NCI-H1930 (cell line): Measurements from ENCODE around the gene ATRNL1.
"Not testable (repeated sequence)": the region's sequence is repeated elsewhere in the genome, so short reads cannot be mapped to it uniquely, and the experiment has no call there.

Experiments used
- DNase-seq, 2 experiments: peaks; one replicate each; lab custom pipeline; 2025; lab: John Stamatoyannopoulos, UW

ATRNL1 gene

GRCh38 chr10:115222039-115222438, 128.9 kb downstream of the ATRNL1 start:
- no peak for DNase-seq

DNA sequence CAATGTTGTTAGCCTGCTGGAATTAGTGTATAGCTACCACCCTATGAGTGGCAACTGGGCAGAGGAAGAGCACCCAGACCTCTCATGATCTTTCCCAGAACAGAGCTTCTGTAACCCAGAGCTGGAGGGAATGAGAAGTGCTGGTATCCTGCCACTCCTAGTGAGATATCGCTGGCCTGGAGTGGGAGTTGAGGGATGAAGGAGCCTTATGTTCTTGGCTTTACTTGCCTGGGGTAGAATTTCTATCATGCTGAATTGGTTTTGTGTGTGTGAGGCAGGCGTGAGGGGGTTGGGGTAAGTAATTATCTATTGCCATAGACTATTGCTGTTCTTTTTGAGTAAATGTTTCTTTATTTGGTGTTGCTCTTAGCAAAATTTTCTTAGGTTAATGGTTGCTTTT, 146.6 kb downstream of the ATRNL1 start:
- DNase-seq, result no peak

DNA sequence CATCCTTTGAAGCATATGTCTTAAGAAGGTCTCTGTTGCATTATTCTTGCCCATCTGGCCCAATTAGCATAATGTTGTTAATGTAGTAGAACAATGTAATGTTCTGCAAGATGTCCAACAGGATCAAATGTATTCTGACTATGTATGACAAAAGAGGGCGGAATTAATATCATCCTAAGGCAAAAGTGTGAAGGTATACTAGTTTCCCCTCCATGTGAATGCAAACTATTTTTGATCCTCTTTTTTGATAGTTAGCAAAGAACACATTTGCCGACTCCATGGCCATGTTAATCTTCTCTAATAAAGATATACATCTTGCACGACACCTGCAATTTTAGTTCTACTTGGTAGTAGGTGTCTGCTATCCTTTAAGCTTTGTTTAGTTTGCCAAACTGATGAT, 157.6 kb downstream of the ATRNL1 start:
- no peak for DNase-seq

- not testable (repeated sequence) for DNase-seq
These were observed 160.6 kb downstream of the ATRNL1 start for GRCh38 chr10:115253765-115254164.

- DNase-seq, result no peak
These were observed 179.3 kb downstream of the ATRNL1 start for GRCh38 chr10:115272482-115272881.

DNA sequence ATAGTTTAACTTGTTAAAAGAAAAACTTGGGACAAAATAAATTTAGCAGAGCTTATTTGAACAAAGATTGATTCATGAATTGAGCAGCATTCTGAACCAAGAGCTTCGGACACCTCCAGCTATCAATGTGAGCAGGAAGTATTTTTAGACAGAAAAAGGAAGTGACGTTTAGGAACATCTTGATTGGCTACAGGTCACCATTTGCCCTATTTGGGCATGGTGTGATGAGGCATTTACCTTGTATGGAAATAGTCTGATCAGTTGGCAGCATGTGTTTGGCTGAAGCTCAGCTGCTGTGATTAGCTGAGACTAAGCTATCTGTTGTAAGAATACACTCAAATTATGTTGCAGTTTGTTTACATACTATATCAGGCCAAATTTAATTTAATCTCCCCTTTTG, 185.1 kb downstream of the ATRNL1 start:
- no peak for DNase-seq

- DNase-seq, result no peak
These were observed 202.1 kb downstream of the ATRNL1 start for GRCh38 chr10:115295213-115295805.

- DNase-seq, result no peak
These were observed 206.9 kb downstream of the ATRNL1 start for GRCh38 chr10:115300080-115300479.

GRCh38 chr10:115319669-115320068, 226.5 kb downstream of the ATRNL1 start:
- not testable (repeated sequence) for DNase-seq

GRCh38 chr10:115321360-115321759, 228.2 kb downstream of the ATRNL1 start:
- no peak for DNase-seq

- no peak for DNase-seq
These were observed 235.2 kb downstream of the ATRNL1 start for GRCh38 chr10:115328331-115328730.

GRCh38 chr10:115335366-115335765, 242.2 kb downstream of the ATRNL1 start:
- no peak for DNase-seq

GRCh38 chr10:115355162-115355760, 262.1 kb downstream of the ATRNL1 start:
- DNase-seq, result peak; percentile 17 to 32

GRCh38 chr10:115367920-115368319, 274.8 kb downstream of the ATRNL1 start:
- not testable (repeated sequence) for DNase-seq

- DNase-seq, result no peak
These were observed 285.9 kb downstream of the ATRNL1 start for GRCh38 chr10:115379064-115379463.

- no peak for DNase-seq
These were observed 291.5 kb downstream of the ATRNL1 start for GRCh38 chr10:115384665-115385064.

GRCh38 chr10:115390607-115391006, 297.4 kb downstream of the ATRNL1 start:
- DNase-seq, result no peak

GRCh38 chr10:115398026-115398425, 304.9 kb downstream of the ATRNL1 start:
- DNase-seq, result no peak

DNA sequence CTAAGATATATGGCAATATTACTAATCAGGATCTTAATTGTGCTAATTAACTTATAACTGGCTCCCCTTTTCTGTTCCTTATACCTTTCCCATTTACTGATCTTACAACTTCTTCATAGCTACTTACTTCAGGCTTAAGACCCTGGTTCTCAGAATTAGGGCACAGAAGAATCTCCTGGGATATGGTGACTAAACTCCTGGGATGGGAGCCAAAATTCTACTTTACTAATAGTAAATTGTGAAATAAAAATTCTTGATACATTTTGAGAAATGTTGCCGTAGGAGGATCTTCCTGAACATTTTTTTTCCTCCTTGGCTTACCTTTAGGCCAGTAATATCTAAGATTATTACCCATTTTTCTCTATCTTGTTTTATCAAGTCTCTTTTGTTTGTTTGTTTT, 309.5 kb downstream of the ATRNL1 start:
- DNase-seq, result no peak

- not testable (repeated sequence) for DNase-seq
These were observed 312.7 kb downstream of the ATRNL1 start for GRCh38 chr10:115405838-115406237.

- no peak for DNase-seq
These were observed 316.2 kb downstream of the ATRNL1 start for GRCh38 chr10:115409347-115409746.

GRCh38 chr10:115417585-115418265, 324.6 kb downstream of the ATRNL1 start:
- DNase-seq, result no peak

DNA sequence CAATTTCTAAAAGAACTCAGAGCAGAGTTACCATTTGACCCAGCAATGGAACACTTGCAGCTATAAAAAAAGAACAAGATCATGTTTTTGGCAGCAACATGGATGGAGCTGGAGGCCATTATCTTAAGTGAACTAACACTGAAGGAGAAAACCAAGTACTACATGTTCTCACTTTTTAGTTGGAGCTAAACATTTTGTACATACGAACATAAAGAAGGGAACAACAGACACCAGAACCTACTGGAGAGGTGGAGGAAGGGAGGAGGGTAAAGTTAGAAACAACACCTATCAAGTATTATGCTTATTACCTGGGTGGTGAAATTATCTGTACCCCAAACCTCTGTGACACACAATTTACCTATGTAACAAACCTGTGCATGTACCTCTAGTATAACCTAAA, 329.5 kb downstream of the ATRNL1 start:
- no peak for DNase-seq
